ENCODE measurements around the gene GINS1.

The GINS1 gene

DNA sequence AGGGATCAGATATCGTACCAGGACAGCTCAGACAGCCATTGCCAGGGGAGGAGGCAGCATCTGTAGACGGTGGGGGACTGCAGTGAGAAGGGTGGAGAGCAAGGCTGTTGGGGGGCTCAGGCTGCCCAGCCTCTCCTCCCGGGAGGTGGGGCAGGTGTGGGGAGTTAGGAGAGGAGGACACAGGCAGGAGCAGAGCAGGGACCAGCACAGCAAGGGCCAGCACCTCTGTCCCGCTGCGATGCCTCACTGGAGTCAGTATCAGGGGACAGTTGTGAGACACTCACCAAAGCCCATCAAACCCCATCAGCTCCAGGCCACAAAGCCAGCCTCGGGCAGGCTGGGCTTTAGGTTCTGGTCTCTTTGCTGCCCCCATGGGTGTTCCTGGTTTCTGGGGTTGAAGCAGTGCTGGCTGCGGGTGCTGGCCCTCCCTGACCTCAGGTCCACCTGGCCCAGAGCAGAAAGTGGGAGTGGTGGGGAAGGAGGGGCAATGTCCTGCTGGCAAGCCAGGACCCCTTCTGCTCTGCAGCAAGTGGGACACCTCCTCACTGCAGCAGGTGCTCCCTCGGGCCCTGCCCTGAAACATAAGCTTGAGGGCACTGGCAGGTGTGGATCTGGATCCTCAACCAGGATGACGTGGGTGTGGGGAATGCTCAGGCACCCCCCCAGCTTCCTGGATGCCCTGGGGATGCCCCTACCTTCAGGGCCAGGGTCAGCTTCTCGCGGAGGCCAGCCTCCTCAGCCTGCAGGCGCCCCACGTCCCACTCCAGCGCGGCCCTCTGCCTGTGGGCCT lies 83.4 kb downstream of the GINS1 start:
- Histone ChIP-seq H2AFZ (ENCODE audit: low read length) (no peak overlapping the region), H3K4me1 (ENCODE audit: insufficient read depth, low read length, severe bottlenecking) (no peaks in the 10 kb centered on the region), H3K9ac (ENCODE audit: low read length) (no peak overlapping the region), H3K36me3 (ENCODE audit: insufficient read depth, low read length) (no peaks in the 10 kb centered on the region), H3K4me2 (ENCODE audit: low read length) (no peak overlapping the region), H3F3A (ENCODE audit: insufficient read depth, low read length) (no peaks in the 10 kb centered on the region), H3K27me3 (ENCODE audit: insufficient read depth, low read length) (no peaks in the 10 kb centered on the region), H3K9me2 (ENCODE audit: low read depth, low read length) (no peaks in the 10 kb centered on the region), H4K20me1 (ENCODE audit: insufficient read depth, low read length) (no peaks in the 10 kb centered on the region), H3K27ac (ENCODE audit: low read depth, low read length, poor library complexity, severe bottlenecking) (no peak overlapping the region), H3K79me2 (ENCODE audit: insufficient read depth, low read length) (no peaks in the 10 kb centered on the region), H3K4me3 (ENCODE audit: low read depth, low read length, poor library complexity, severe bottlenecking) (no peak overlapping the region), H3K9me3 (ENCODE audit: low read length) (no peaks in the 10 kb centered on the region)
- TF ChIP-seq EZH2 (IDR thresholded peaks at IDR 0.05; ENCODE audit: borderline replicate concordance, low read length): no peak
- TF ChIP-seq, protein P1, sequence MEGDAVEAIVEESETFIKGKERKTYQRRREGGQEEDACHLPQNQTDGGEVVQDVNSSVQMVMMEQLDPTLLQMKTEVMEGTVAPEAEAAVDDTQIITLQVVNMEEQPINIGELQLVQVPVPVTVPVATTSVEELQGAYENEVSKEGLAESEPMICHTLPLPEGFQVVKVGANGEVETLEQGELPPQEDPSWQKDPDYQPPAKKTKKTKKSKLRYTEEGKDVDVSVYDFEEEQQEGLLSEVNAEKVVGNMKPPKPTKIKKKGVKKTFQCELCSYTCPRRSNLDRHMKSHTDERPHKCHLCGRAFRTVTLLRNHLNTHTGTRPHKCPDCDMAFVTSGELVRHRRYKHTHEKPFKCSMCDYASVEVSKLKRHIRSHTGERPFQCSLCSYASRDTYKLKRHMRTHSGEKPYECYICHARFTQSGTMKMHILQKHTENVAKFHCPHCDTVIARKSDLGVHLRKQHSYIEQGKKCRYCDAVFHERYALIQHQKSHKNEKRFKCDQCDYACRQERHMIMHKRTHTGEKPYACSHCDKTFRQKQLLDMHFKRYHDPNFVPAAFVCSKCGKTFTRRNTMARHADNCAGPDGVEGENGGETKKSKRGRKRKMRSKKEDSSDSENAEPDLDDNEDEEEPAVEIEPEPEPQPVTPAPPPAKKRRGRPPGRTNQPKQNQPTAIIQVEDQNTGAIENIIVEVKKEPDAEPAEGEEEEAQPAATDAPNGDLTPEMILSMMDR (IDR thresholded peaks at IDR 0.05; ENCODE audit: low read length): no peak

DNA sequence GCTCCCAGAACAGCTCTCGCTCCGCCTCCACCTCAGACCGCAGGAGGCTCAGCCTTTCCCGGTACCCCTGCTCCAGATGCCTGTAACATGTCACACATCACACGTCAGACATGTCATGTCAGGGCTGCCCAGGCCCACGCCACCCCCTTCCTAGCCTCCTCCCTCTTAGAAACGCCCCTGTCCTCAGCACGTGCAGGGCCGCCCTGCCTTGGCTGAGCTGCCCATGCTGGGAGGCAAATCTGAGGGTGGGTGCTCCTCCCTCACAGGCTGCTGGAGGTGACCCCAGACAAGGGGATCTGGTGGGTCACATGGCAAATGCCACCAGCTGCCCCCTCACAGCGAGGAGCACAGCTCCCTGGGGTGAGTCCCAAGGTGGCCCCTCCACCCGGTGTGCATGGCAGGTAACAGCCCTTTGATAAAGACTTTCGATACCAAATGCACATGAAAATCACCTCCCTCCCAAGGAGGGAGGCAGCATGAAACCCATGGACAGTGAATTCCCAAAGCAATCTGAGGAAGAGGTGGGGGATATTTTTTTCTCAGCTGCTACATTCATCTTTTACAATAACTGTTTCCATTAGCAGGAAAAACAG lies 84.1 kb downstream of the GINS1 start:
- Histone ChIP-seq H3K4me3 (ENCODE audit: low read depth, low read length, poor library complexity, severe bottlenecking) (no peak overlapping the region), H3K27ac (ENCODE audit: low read depth, low read length, poor library complexity, severe bottlenecking) (no peak overlapping the region), H3K9ac (ENCODE audit: low read length) (no peak overlapping the region), H3K4me1 (ENCODE audit: insufficient read depth, low read length, severe bottlenecking) (no peaks in the 10 kb centered on the region), H4K20me1 (ENCODE audit: insufficient read depth, low read length) (no peaks in the 10 kb centered on the region), H2AFZ (ENCODE audit: low read length) (no peak overlapping the region), H3K79me2 (ENCODE audit: insufficient read depth, low read length) (no peaks in the 10 kb centered on the region), H3K36me3 (ENCODE audit: insufficient read depth, low read length) (no peaks in the 10 kb centered on the region), H3K9me2 (ENCODE audit: low read depth, low read length) (no peaks in the 10 kb centered on the region), H3K9me3 (ENCODE audit: low read length) (no peaks in the 10 kb centered on the region), H3F3A (ENCODE audit: insufficient read depth, low read length) (no peaks in the 10 kb centered on the region), H3K4me2 (ENCODE audit: low read length) (no peak overlapping the region), H3K27me3 (ENCODE audit: insufficient read depth, low read length) (no peaks in the 10 kb centered on the region)
- no peak for TF ChIP-seq EZH2 (IDR thresholded peaks at IDR 0.05; ENCODE audit: borderline replicate concordance, low read length)
- TF ChIP-seq, protein P1 (IDR thresholded peaks at IDR 0.05; ENCODE audit: low read length): no peak

DNA sequence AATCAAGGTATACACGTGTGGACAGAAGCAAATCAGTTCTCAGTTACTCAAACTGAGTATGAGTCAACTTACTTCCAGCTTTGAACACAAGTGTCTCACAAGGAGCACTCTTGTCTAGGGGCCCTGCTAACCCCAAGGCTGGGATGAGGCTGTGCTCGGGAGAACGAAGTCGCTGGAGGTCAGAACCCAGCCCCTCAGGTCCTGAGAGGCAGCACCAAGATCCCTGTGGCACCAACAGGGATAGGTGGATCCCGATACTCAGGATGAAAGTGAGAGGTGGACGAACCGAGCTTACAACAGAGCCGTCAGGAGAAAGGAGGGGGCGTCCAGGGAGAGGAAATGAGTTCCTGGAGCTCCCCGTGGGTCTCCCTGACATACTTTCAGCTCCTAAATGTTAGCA lies 85.7 kb downstream of the GINS1 start:
- Histone ChIP-seq H4K20me1 (ENCODE audit: insufficient read depth, low read length) (no peaks in the 10 kb centered on the region), H3K4me1 (ENCODE audit: insufficient read depth, low read length, severe bottlenecking) (no peaks in the 10 kb centered on the region), H3K36me3 (ENCODE audit: insufficient read depth, low read length) (no peaks in the 10 kb centered on the region), H3K9me2 (ENCODE audit: low read depth, low read length) (no peaks in the 10 kb centered on the region), H3K4me2 (ENCODE audit: low read length) (no peak overlapping the region), H3K79me2 (ENCODE audit: insufficient read depth, low read length) (no peaks in the 10 kb centered on the region), H3K9me3 (ENCODE audit: low read length) (no peaks in the 10 kb centered on the region), H3K27ac (ENCODE audit: low read depth, low read length, poor library complexity, severe bottlenecking) (no peak overlapping the region), H3K4me3 (ENCODE audit: low read depth, low read length, poor library complexity, severe bottlenecking) (no peak overlapping the region), H3F3A (ENCODE audit: insufficient read depth, low read length) (no peaks in the 10 kb centered on the region), H2AFZ (ENCODE audit: low read length) (no peak overlapping the region), H3K27me3 (ENCODE audit: insufficient read depth, low read length) (no peaks in the 10 kb centered on the region), H3K9ac (ENCODE audit: low read length) (no peak overlapping the region)
- TF ChIP-seq, protein P1 (IDR thresholded peaks at IDR 0.05; ENCODE audit: low read length): no peak
- TF ChIP-seq EZH2 (IDR thresholded peaks at IDR 0.05; ENCODE audit: borderline replicate concordance, low read length): no peak
